Right cardiac atrium (tissue), 5 donors: ENCODE results near the gene SWSAP1. TPM values are rescaled to one million over a fixed set of nuclear protein-coding genes. Genes with fewer than 3 reads are reported as not detected.
"Not testable (repeated sequence)": the region's sequence is repeated elsewhere in the genome, so short reads cannot be mapped to it uniquely, and the experiment has no call there.

Experiments used
- ATAC-seq, 2 donors: fragments of 200-7000 bp; cut with Tn5 transposase; one replicate each; pipeline versions ENCODE4 v1.8.0 to v1.9.1; 2020; ENCODE audit warnings: moderate library complexity in 2 of 2, mild to moderate bottlenecking in 1 of 2
- DNase-seq, 3 donors: peaks; one replicate each; pipeline ENCODE4 v3.0.0-alpha.2; 2020
- H3K27ac ChIP-seq: one replicate; pipeline ENCODE4 v1.5.1; 2013; ENCODE audit warnings: mild to moderate bottlenecking, low read length, control low read depth, moderate library complexity
- H3K27me3 ChIP-seq: one replicate; pipeline ENCODE4 v1.6.1; 2013; ENCODE audit not compliant: control insufficient read depth, insufficient read depth
- H3K4me1 ChIP-seq: one replicate; pipeline ENCODE4 v1.6.1; 2013; ENCODE audit warnings: low read length; ENCODE audit not compliant: control insufficient read depth, insufficient read depth
- H3K4me3 ChIP-seq: one replicate; pipeline ENCODE4 v1.5.1; 2013; ENCODE audit warnings: low read length, control low read depth
- H3K9me3 ChIP-seq: one replicate; pipeline ENCODE4 v1.6.1; 2013; ENCODE audit warnings: low read length; ENCODE audit not compliant: control insufficient read depth
- WGBS: extraction: QIAGEN DNeasy Blood & Tissue Kit; methylation state at CpG from one replicate; pipeline ENCODE4 v1.1.7; 2013; 5-methylcytosine and 5-hydroxymethylcytosine counted together
- intact Hi-C, 4 donors: fragments of 100-400 bp; cut with DNase I; formaldehyde crosslinking; loops; one replicate each; pipeline versions ENCODE4 v1.11.0 to v1.14.0; 2022 to 2023
- polyA plus RNA-seq: library from polyadenylated mRNA; stranded (reverse); fragments of 200-250 nt; gene quantifications from one replicate; pipeline ENCODE4 v1.2.3, GENCODE V29; 2013
- total RNA-seq, 4 donors: library from RNA; stranded (reverse); fragmentation: NEBNext Ultra II Directional; extraction: Animal tissue kit (Norgen Biotek cat#: 25700); gene quantifications; one replicate each; pipeline ENCODE4 v1.2.1, GENCODE V29; 2021
- donor health status: healthy with polysubstance abuse.
- donor health status: DM: no; HTN: yes; CAD: no.
- donor health status: DM: no; HTN: no; CAD: no.
- donor health status: DM: no; HTN: yes; CAD: no; lungs with severe emphysema.
- donor health status: DM: yes; HTN: yes; CAD: no.

The SWSAP1 gene
- total and polyA plus RNA-seq, 5 donors: 1.0 to 1.9 (median 1.4) TPM

DNA sequence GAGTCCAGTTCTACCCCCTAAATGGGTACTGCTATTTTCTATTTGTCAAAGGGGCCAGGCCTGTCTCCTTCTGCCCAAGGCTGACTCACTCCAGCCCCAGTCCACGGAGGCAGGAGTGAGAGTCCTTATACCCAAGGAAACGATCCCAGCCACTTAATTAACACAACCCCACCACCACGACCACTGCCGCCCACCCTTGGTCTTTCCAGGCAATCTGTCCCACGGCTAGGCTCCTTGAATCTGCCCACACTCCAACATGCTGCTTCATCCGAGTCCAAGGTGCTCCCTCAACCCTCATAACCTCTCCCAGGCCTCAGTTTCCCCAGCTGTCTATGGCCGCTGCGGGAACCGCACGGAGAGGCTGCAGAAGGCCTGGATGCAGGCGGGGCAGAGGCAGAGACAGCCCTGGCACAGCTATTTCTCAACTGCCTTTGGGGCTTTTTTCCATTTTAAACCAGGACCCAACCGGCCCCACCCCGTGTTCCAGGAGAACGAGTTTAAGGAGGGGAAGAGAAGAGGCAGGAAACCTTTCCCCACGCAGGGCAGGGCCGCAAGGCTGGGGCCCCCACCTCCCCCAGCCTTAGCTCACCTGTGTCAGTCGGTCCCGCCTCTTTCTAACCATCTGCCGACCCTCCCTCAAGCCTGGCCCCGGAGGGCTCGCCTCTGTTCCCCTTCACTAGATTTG lies 35.8 kb upstream of the SWSAP1 start:
- H3K27me3 ChIP-seq: no peaks in the 10 kb centered on the region
- DNase-seq (peak in 2 of 3 donors; percentile 53 to 65), ATAC-seq (peak; percentile 12 to 53)
- intact Hi-C loops: loop anchor here in 1 of 4 donors (5.0 kb wide), 1 partner anchor 41 kb away; the partner anchor contains the start of gene TSPAN16
- H3K4me3 ChIP-seq: peak overlapping the region; percentile 83
- H3K27ac ChIP-seq: peak overlapping the region; percentile 57
- no peaks in the 10 kb centered on the region for H3K9me3 ChIP-seq
- WGBS: 33% methylated on average over 21 of the region's 21 CpGs
- H3K4me1 ChIP-seq: peaks cover 4% of the 10 kb centered on the region

DNA sequence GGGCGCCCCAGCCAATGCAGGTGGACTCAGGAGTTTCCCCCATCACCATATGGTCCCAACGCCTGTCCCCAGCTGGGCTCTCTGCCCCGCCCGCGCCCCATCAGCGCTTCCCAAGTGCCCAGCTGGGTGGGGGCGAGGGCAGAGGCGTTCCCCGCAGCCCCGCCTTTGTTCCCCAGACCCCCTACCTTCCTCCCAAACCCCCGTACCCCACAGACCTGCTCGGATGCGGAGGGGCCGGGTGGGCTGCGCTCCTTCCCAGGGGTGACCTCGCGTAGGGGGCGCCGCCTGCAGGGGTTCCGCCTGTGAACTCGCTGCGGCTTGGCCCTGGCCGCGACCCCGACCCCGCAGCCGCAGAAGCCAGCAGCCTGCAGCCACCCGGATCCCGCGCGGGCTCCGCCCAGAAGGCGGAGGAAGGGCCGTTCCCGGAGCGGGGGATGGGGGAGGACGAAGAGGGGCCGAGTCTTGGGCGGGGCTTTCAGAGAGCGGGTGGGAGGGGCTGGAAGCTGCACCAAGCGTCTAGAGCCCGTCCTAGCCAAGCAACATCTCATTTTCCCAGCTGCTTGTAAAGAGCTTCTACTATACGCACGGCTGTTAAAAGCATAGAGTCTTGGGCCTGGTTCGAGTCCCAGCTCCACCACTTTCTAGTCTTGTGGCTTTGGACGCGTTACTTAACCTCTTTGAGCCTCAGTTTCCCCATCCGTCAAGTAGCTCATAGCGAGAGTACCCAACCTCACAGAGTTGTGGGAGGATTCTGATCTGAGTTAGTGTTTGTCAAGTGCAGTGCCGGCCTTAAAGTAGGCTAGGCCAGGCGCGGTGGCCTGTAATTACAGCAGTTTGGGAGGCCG lies 35.0 kb upstream of the SWSAP1 start, which contains the start of gene RAB3D:
RAB3D (minus strand) TSS at position 404 of the 845 bp plus-strand sequence. CDS start 2,258 bp downstream, outside the sequence.
- DNase-seq (peak; percentile 95 to 98 (median 98)), ATAC-seq (peak; percentile 96)
- Histone ChIP-seq H3K27me3 (no peaks in the 10 kb centered on the region), H3K9me3 (no peaks in the 10 kb centered on the region), H3K4me3 (peak within 1 kb of the TSS; percentile 83), H3K27ac (peak within 1 kb of the TSS; percentile 57), H3K4me1 (peaks cover 4% of the 10 kb centered on the region)
- 6% methylated on average over 53 of the region's 53 CpGs for WGBS
- intact Hi-C loops: loop anchor here in 1 of 4 donors (5.0 kb wide), 1 partner anchor 42 kb away; the partner anchor contains the start of gene TSPAN16

DNA sequence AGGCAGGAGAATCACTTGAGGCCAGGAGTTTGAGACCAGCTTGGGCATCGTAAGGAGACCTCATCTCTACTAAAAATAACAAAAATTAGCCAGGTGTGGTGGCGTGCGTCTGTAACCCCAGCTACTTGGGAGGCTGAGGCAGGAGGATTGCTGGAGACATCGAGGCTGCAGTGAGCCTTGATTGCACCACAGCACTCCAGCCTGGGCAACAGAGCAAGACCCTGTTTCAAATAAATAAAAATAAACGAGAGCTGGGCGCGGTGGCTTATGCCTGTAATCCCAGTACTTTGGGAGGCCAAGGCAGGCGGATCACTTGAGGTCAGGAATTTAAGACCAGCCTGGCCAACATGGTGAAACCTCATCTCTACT lies 34.4 kb upstream of the SWSAP1 start:
- H3K4me3 ChIP-seq, intact Hi-C loops, H3K27ac ChIP-seq, ATAC-seq, H3K27me3 ChIP-seq, DNase-seq, H3K9me3 ChIP-seq, H3K4me1 ChIP-seq: not testable (repeated sequence)
- 85% methylated on average over 8 of the region's 8 CpGs for WGBS

DNA sequence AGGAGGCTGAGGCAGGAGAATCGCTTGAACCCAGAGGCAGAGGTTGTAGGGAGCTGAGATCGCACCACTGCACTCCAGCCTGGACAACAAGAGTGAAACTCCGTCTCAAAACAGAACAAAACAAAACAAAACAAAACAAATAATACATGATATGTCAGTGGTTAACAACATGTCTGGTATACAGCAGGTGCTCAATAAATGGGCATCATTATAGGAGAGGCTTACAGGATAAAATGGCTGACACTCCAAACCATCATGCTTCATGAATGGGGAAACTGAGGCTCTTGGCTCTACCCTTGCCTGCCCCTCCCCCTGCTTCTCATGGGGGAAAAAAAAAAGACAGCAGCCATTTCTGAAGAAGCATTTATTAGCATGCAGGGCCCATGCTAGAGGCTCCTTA lies 32.0 kb upstream of the SWSAP1 start:
- intact Hi-C loops: no loop called here
- H3K27me3 ChIP-seq: no peaks in the 10 kb centered on the region
- H3K9me3 ChIP-seq: no peaks in the 10 kb centered on the region
- H3K4me1 ChIP-seq: peaks cover 11% of the 10 kb centered on the region
- no peak overlapping the region for H3K4me3 ChIP-seq
- no peak overlapping the region for H3K27ac ChIP-seq
- WGBS: 92% methylated on average over 3 of the region's 3 CpGs
- DNase-seq (no peak), ATAC-seq (no peak)

DNA sequence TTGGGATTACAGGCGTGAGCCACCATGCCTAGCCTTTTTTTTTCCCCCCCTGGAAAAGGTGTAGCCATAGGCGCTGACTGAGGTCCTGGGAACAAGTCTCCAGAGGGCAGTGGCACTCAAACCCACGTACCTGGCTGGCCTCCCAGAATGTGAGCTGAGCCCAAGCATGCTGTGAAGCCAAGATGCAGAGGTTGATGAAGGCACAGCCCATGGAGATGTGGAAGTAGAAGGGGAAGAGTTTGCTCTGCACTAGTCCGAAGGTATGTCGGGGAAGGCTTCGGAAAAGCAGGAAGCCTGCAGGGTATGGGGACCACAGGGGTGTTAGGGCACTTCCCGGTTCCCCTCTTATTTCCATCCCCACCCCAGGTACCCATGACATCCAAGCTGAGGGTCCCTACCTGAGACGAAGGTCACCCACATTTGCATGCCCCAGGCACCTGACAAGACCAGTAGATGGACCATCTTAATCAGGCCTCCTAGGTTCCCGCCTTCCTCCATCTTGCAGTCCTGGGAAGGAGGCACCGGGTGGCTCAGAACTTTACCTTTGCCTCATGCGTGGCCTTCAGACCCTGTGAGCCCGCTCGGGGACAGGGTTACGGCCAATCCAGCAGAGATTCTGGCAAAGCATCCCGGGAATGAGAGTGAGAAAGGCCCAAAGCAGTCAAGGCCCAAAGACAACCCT lies 29.2 kb upstream of the SWSAP1 start:
- ATAC-seq (peak in 1 of 2 donors; percentile 1), DNase-seq (no peak)
- no peaks in the 10 kb centered on the region for H3K9me3 ChIP-seq
- peak overlapping the region; percentile 33 for H3K27ac ChIP-seq
- peak overlapping the region; percentile 68 for H3K4me3 ChIP-seq
- peaks cover 7% of the 10 kb centered on the region for H3K4me1 ChIP-seq
- intact Hi-C loops: no loop called here
- WGBS: 50% methylated on average over 15 of the region's 15 CpGs
- no peaks in the 10 kb centered on the region for H3K27me3 ChIP-seq

DNA sequence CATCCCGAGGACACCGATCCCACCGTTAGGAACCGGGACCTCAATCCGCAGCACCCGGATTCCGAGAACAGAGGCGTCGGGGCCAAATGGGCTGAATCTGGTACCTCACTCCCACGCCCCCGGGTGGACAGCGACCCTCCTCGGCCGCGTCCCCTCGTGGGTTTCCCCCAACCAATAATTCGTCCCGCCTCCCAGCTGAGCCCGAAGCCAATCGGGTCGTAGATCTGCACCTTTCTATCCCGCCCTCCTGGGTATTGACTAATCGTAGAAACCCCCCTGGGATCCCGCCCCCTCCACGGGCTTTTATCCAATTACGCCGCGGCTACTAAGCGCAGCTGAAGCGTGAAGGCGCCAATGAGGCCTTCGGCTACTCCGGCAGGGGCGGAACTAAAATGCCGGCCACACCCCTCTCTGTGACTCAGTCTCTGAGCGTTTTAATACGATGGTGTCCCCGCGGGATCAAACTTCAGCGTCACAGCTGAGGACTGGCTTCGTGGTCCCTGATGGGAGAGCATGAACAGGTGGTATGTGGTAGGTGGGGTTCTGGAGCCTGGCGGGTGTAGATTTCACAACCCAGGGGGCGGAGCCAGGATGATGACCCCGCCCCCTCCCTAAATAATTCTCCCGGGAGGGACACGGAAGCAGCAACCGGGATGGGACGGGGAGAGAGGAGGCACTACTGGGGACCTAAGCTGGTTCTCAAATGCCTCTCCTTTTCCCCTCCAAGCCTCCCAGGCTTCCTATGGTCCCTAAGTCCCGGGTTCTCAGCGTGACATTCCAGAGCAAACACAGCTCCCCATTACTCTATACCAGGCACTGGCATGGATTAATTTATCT lies 28.1 kb upstream of the SWSAP1 start, which contains the start of the genes CCDC159 and TMEM205:
CCDC159 (plus strand) TSS at position 416 of the 837 bp plus-strand sequence; CDS start at position 504, 88 bp downstream.
TMEM205 (minus strand) TSS at position 165 of the 837 bp plus-strand sequence. CDS start 649 bp downstream, outside the sequence.
- Histone ChIP-seq H3K27me3 (no peaks in the 10 kb centered on the region), H3K4me3 (peak within 1 kb of the TSS; percentile 68), H3K27ac (peak within 1 kb of the TSS; percentile 87), H3K9me3 (no peaks in the 10 kb centered on the region), H3K4me1 (peaks cover 7% of the 10 kb centered on the region)
- ATAC-seq: peak; percentile 95
- intact Hi-C loops: no loop called here
- under 1% methylated on average over 50 of the region's 50 CpGs for WGBS
- DNase-seq: peak; percentile 99

DNA sequence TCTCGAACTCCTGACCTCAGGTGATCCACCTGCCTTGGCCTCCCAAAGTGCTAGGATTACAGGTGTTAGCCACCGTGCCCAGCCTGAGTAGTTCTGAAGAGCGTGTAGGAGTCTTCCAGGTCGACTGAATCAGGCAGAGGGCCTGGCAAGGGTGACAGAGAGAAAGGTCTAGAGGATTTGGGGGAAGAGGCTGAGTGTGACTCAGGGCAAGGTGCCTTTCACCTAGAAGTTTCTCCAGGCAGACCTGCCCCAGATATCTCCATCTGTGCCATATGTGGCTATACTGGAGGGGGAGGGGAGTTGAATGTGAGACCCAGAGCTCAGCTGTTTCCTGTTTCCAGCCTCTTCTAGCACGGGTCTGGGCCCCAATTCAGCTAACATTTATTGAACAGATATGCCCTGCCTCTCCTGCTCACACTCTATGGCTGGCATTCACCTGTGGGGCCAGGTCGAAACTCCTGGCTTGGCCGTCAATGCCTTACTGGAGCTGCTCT lies 26.9 kb upstream of the SWSAP1 start:
- intact Hi-C loops: no loop called here
- no peak overlapping the region for H3K27ac ChIP-seq
- WGBS: 79% methylated on average over 7 of the region's 7 CpGs
- no peak overlapping the region for H3K4me3 ChIP-seq
- peaks cover 7% of the 10 kb centered on the region for H3K4me1 ChIP-seq
- no peak for DNase-seq
- no peak for ATAC-seq
- no peaks in the 10 kb centered on the region for H3K27me3 ChIP-seq
- H3K9me3 ChIP-seq: no peaks in the 10 kb centered on the region

DNA sequence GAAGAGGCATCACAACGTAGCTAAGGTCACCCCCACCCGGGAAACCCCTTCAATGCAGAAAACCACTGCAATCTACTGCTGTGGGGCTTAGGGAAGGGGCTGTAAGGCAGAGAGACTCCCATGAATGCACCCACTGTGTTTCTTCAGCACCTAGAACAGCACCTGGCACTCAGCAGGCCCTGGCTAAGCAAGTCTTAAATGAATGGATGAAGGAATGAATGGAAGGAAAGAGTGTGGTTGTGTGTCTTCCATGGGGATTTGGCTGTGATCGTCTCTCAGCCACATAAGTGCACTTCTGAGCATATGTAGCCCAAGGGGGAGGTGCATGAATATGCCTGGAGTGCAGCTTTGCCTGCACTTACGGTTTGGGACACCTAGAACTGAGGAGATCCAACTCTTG lies 25.3 kb upstream of the SWSAP1 start:
- H3K27ac ChIP-seq: no peak overlapping the region
- intact Hi-C loops: no loop called here
- WGBS: 94% methylated on average over 4 of the region's 4 CpGs
- no peak overlapping the region for H3K4me3 ChIP-seq
- DNase-seq (no peak), ATAC-seq (no peak)
- no peaks in the 10 kb centered on the region for H3K27me3 ChIP-seq
- no peaks in the 10 kb centered on the region for H3K9me3 ChIP-seq
- H3K4me1 ChIP-seq: peaks cover 7% of the 10 kb centered on the region

DNA sequence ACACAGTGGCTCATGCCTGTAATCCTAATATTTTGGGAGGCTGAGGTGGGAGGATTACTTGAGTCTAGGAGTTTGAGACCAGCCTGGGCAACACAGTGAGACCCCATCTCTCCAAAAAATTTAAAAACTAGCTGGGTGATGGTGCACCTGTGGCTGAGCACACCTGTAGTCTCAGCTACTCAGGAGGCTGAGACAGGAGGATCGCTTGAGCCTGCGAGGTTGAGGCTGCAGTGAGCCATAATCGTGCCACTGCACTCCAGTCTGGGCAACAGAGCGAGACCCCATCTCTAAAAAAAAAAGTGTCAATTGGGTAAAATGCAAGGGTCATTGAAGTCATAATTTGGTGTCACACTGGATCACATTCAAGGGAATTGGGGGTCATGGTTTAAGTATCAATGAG lies 20.4 kb upstream of the SWSAP1 start:
- 97% methylated on average over 4 of the region's 4 CpGs for WGBS
- H3K4me3 ChIP-seq, H3K27me3 ChIP-seq, DNase-seq, H3K27ac ChIP-seq, H3K4me1 ChIP-seq, ATAC-seq, intact Hi-C loops, H3K9me3 ChIP-seq: not testable (repeated sequence)
